ENCODE measurements around the gene SRPK2. TPM values are rescaled to one million over a fixed set of nuclear protein-coding genes. Genes with fewer than 3 reads are reported as not detected.

The SRPK2 gene
- total and polyA plus RNA-seq, 4 donors, result 7.8 to 19.7 (median 16.7) TPM

DNA sequence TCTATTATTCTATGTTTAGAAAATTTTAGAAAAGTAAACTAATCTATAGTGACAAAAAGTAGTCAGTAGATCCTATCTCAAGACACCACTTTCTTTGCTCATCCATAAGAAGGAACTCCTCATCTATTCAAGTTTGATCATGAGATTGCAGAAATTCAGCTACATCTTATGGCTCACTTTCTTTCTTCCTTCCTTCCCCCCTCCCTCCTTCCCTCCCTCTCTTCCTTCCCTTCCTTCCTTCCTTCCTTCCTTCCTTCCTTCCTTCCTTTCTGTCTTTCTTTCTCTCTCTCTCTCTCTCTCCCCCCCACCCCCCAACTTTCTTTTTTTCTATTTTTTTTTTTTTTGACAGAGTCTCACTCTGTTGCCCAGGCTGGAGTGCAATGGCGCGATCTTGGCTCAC is 35.3 kb upstream of the SRPK2 start:
- Histone ChIP-seq H3K4me1 (ENCODE audit: control insufficient read depth in 4 of 4, insufficient read depth in 4 of 4, low read length in 3 of 4) (no peaks in the 10 kb centered on the region), H3K9me3 (ENCODE audit: control insufficient read depth in 4 of 4, low read length in 3 of 4) (no peaks in the 10 kb centered on the region), H3K27me3 (ENCODE audit: control insufficient read depth in 4 of 4, insufficient read depth in 4 of 4, low read length in 3 of 4) (no peaks in the 10 kb centered on the region), H3K27ac (ENCODE audit: low read depth in 1 of 2, low read length in 2 of 2) (no peak overlapping the region), H3K36me3 (ENCODE audit: control insufficient read depth in 4 of 4, insufficient read depth in 3 of 4, low read depth in 1 of 4, low read length in 3 of 4) (no peaks in the 10 kb centered on the region), H3K9ac (ENCODE audit: low read depth in 1 of 2, low read length in 2 of 2) (no peak overlapping the region), H3K4me3 (ENCODE audit: low read depth in 1 of 3, low read length in 3 of 3) (no peak overlapping the region)
- no peak for DNase-seq (ENCODE audit: low spot score)
- no peak for TF ChIP-seq RXRA (IDR thresholded peaks at IDR 0.05)
- no peak for TF ChIP-seq SP1 (IDR thresholded peaks at IDR 0.05)
- TF ChIP-seq, protein P1, sequence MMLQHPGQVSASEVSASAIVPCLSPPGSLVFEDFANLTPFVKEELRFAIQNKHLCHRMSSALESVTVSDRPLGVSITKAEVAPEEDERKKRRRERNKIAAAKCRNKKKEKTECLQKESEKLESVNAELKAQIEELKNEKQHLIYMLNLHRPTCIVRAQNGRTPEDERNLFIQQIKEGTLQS (IDR thresholded peaks at IDR 0.05), result no peak
- TF ChIP-seq, protein P2, sequence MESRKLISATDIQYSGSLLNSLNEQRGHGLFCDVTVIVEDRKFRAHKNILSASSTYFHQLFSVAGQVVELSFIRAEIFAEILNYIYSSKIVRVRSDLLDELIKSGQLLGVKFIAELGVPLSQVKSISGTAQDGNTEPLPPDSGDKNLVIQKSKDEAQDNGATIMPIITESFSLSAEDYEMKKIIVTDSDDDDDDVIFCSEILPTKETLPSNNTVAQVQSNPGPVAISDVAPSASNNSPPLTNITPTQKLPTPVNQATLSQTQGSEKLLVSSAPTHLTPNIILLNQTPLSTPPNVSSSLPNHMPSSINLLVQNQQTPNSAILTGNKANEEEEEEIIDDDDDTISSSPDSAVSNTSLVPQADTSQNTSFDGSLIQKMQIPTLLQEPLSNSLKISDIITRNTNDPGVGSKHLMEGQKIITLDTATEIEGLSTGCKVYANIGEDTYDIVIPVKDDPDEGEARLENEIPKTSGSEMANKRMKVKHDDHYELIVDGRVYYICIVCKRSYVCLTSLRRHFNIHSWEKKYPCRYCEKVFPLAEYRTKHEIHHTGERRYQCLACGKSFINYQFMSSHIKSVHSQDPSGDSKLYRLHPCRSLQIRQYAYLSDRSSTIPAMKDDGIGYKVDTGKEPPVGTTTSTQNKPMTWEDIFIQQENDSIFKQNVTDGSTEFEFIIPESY (IDR thresholded peaks at IDR 0.05), result no peak
- no peak for TF ChIP-seq EGR1 (IDR thresholded peaks at IDR 0.05; ENCODE audit: low read depth in 2 of 2)
- TF ChIP-seq, protein P3, sequence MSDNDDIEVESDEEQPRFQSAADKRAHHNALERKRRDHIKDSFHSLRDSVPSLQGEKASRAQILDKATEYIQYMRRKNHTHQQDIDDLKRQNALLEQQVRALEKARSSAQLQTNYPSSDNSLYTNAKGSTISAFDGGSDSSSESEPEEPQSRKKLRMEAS (IDR thresholded peaks at IDR 0.05), result no peak
- no peak for TF ChIP-seq HNF4A (conservative IDR thresholded peaks at IDR 0.05)
- TF ChIP-seq, protein P4, sequence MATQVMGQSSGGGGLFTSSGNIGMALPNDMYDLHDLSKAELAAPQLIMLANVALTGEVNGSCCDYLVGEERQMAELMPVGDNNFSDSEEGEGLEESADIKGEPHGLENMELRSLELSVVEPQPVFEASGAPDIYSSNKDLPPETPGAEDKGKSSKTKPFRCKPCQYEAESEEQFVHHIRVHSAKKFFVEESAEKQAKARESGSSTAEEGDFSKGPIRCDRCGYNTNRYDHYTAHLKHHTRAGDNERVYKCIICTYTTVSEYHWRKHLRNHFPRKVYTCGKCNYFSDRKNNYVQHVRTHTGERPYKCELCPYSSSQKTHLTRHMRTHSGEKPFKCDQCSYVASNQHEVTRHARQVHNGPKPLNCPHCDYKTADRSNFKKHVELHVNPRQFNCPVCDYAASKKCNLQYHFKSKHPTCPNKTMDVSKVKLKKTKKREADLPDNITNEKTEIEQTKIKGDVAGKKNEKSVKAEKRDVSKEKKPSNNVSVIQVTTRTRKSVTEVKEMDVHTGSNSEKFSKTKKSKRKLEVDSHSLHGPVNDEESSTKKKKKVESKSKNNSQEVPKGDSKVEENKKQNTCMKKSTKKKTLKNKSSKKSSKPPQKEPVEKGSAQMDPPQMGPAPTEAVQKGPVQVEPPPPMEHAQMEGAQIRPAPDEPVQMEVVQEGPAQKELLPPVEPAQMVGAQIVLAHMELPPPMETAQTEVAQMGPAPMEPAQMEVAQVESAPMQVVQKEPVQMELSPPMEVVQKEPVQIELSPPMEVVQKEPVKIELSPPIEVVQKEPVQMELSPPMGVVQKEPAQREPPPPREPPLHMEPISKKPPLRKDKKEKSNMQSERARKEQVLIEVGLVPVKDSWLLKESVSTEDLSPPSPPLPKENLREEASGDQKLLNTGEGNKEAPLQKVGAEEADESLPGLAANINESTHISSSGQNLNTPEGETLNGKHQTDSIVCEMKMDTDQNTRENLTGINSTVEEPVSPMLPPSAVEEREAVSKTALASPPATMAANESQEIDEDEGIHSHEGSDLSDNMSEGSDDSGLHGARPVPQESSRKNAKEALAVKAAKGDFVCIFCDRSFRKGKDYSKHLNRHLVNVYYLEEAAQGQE (IDR thresholded peaks at IDR 0.05), result no peak
- TF ChIP-seq TAF1 (conservative IDR thresholded peaks at IDR 0.05), result no peak
- no peak for TF ChIP-seq RAD21 (IDR thresholded peaks at IDR 0.05)
- no peak for TF ChIP-seq HNF4G (IDR thresholded peaks at IDR 0.05)
- TF ChIP-seq GABPA (IDR thresholded peaks at IDR 0.05 in 1 of 2, conservative IDR thresholded peaks at IDR 0.05 in 1 of 2), result no peak
- TF ChIP-seq YY1 (IDR thresholded peaks at IDR 0.05), result no peak
- no peak for TF ChIP-seq FOXA2 (IDR thresholded peaks at IDR 0.05)
- TF ChIP-seq, protein P5, sequence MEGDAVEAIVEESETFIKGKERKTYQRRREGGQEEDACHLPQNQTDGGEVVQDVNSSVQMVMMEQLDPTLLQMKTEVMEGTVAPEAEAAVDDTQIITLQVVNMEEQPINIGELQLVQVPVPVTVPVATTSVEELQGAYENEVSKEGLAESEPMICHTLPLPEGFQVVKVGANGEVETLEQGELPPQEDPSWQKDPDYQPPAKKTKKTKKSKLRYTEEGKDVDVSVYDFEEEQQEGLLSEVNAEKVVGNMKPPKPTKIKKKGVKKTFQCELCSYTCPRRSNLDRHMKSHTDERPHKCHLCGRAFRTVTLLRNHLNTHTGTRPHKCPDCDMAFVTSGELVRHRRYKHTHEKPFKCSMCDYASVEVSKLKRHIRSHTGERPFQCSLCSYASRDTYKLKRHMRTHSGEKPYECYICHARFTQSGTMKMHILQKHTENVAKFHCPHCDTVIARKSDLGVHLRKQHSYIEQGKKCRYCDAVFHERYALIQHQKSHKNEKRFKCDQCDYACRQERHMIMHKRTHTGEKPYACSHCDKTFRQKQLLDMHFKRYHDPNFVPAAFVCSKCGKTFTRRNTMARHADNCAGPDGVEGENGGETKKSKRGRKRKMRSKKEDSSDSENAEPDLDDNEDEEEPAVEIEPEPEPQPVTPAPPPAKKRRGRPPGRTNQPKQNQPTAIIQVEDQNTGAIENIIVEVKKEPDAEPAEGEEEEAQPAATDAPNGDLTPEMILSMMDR (IDR thresholded peaks at IDR 0.05; ENCODE audit: low read depth, low read length, missing input control), result no peak
- TF ChIP-seq JUND (IDR thresholded peaks at IDR 0.05), result no peak
- TF ChIP-seq NR2F2 (IDR thresholded peaks at IDR 0.05), result no peak
- TF ChIP-seq FOXA1 (IDR thresholded peaks at IDR 0.05), result no peak
- whole genome bisulfite sequencing, result 99% methylated on average over 2 of the region's 2 CpGs
